CD1c-positive myeloid dendritic cell (primary cell): ENCODE measurements around the gene TPP1.

Experiments used
- DNase-seq: peaks from one replicate; pipeline ENCODE4 v3.0.0-alpha.2; 2016; ENCODE audit errors: extremely low spot score

TPP1 gene

DNA sequence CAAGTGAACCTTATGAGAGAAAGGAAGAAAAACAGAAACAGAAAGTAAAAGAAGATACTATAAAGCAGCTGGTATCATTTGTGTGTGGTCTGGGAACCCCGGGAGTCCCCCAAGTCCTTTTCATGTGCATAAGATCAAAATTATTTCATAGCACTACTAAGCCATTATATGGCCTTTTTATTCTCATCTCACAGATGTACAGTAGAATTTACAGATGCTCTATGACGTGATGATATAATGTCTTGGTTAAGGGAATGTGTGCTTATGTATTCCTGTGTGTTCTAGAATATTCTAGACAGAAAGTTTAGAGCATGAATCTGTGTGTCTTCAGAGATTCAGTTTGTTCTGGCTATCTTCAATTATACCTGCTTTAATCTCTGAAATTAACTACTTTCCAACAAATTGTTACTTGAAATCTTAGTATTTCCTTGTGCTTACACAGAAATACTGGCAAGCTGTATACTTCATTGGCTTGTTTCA is 8.6 kb upstream of the TPP1 start:
- DNase-seq: no peak

DNA sequence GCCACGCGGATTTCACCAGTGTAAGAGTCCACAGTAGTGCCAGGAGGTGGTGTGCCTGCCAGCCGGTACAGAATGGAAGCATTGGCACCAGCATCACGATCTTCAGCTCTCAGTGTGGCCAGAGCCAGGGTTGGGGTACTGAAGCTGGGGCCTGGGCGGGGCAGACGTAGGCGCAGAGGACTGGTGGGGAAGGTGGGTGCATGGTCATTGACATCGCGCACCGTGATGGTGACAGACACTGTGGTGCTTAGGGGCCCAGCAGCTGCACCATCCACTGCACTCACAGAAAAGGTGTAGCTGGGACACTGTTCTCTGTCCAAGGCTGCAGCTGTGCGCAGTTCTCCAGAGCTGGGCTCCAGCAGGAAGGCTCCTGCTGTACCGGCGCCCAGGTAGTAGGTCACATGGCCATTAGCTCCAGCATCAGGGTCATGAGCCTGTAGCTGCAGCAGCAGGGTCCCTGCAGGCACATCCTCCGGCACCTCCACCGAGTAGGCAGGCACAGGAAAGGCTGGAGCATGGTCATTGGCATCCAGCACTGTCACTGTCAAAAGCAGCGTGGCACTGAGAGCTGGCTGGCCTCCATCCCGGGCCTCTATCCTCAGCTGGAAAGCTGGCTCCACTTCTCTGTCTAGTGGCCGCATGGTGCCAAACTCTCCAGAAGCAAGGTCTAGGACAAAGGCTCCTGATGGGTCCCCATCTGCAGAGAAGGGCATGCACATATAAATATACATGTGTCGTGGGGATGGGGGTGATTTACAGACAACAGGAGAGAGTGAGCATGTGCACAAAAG is 7.9 kb upstream of the TPP1 start:
- DNase-seq: no peak

DNA sequence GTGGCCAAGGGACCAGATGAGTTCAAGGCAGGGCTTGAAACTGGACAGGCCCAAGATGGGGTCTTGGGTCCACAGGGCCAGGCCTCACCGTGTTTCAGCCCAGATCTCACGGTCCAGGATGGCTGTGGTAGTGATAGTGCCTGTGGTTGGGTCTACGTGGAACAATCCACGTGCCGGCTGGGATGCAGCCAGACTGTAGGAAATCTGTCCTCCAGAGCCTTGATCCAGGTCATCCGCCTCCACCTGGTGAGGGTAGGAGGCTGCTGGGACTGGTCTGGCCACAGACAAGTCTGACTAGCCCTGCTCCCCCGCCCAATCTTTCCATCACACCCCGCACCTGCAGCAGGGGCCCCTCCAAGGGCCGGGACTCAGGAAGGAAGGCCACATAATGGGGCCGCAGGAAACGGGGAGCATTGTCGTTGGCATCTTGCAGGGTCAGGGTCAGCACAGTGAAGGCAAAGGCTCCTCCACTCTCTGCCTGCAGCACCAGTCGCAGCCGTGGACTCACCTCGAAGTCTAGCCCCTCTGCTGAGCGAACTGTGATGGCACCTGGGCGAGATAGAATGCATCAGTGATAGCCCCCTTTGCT is 6.7 kb upstream of the TPP1 start:
- DNase-seq: no peak

DNA sequence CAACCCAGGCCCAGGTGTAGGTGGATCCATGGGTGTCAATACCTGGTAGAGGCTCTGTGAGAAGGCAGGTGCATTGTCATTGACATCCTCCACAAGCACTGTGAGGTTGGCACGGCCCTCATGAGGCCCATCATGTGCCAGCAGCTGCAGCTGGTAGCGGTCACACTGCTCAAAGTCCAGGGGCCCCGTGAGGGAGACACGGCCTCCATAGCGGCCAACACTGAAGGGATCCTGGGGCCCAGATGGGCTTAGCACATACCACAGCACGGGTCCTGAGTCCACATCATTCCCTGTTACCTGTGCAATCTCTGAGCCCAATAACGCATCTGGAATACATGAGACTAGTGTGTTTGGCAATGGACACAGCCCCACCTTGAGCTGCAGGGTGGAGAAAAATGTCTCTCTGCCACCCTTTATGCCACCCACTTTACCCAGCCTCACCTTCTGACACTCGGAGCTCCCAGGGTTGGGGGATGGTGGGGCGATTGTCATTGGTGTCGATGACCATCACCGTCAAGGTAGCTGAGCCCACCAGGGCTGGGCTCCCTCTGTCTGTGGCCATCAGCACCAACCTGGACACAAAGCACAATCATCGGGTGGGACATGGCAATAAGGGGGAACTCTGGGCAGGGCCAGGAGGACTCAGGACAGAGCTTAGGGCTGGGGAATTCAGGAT is 6.1 kb upstream of the TPP1 start:
- DNase-seq: no peak

DNA sequence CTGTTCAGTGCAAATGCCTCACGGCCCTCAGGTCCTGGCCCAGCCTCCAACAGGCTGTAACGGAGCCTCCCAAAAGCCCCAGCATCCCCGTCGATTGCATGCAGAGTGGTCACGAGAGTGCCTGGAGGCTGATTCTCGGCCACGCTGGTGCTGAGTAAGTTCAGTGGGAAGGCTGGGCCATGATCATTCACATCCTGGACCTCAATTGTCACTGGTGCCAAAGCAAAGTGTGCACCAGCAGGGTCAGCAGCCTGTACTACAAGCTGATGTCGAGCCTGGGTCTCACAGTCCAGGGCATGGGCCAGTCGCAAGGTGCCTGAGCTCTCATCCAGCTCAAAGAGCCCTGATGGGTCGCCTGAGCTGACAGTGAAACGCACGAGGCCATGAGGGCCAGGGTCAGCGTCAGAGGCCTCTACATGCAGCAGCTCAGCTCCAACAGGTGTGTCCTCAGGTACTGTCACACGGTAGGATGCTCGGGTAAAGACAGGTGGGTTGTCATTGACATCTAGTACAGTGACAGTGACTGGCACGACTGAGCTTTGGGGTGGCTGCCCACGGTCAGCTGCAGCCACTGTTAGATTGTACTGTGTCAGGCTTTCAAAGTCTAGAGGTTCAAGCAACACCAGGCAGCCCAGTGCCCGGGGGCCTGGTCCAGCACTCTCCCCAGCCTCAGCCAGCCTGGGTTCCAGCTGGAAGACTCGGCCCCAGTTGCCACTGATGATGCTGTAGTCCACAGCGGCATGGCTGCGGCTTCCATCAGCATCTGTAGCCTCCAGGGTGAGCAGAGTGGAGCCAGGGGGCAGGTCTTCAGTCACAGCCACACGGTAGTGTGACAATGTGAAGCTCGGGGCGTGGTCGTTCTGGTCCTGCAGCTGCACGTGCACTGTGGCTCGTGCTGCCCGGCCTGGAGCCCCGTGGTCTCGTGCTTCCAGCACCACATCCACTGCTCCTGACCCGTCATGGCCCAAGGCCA is 4.5 kb upstream of the TPP1 start:
- no peak for DNase-seq

DNA sequence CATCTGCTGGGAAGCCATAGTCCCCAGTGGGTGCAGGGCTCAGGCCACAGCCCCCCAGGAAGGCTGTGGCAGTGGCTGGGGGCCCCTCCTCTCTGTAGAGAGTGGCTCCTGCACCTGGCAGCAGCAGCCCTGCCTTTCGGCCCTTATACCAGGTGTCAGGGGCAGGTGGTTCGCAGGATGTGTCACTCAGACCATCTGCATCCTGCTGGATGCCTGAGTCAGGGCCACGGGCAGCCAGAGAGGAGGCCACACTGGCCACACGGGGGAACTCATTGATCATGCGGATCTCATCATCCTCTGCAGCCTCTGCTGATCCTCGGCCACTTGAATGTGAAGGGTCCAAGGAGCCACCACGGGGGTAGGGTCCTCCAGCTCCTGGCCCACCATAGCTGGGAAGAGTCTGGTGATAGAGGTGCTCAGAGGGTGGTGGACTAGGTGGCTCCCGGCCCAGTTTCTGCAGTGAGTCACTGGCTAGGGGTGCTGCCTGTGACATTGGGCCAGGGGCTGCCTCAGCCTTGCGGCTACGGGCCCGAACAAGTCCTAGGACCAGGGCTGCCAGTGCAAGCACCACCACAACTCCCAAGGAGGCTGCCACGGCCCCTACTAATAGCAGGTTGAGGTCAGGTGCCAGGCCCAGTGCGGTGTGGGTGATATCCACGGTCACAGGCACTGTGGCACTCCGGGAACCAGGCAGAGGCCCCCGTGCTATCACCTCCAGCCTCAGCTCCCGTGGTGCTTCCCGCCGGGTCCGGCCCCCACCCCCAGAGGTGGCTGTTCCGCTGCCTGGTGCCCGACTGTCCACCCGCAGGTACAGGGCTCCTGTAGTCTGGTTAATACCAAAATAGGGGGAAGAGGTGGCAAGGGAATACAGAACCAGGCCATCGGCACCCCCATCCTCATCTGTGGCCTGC is 3.3 kb upstream of the TPP1 start:
- DNase-seq: no peak

DNA sequence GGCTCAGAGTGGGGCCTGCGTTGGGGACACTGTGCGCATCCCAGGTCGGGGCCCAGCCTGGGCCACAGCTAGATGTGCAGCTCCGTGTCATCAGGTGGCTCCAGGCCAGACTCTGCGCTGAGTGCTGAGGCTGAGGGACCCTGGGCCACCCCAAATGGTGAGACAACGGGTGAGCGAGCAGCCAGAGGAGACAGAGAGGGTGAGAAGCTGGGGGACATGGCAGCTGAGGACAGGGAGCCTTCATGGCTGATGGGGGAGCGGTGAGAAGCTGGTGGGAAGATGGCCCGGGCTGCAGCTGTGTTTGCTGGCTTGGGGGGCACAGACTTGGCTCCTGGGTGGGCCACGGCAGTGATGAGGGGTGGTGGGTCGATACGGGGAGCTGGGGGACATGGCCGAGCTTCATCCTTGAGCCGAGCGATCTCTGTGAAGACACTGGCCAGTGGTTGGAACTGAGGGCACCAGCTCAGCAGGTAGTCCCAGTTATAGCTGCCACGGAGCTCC is 2.5 kb upstream of the TPP1 start:
- no peak for DNase-seq

DNA sequence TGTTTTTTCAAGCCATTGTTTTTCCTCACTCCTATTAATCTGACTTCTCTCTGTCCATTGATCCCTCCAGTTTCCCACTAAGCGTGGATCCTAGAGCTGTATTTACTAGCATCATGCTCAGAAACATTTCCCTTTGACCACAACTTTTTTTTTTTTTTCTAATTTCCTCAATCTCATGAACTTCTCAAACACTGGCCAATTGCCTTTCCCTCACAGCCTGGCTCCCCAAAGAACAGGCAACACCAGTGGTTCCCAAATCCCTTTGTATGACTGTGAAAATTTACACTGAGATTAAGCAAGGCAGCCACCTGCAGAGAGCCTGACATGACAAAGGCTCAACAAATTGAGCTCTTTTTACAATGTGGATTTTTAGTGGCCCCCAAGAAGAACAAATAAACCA is 1.4 kb upstream of the TPP1 start:
- peak; percentile 63 for DNase-seq

DNA sequence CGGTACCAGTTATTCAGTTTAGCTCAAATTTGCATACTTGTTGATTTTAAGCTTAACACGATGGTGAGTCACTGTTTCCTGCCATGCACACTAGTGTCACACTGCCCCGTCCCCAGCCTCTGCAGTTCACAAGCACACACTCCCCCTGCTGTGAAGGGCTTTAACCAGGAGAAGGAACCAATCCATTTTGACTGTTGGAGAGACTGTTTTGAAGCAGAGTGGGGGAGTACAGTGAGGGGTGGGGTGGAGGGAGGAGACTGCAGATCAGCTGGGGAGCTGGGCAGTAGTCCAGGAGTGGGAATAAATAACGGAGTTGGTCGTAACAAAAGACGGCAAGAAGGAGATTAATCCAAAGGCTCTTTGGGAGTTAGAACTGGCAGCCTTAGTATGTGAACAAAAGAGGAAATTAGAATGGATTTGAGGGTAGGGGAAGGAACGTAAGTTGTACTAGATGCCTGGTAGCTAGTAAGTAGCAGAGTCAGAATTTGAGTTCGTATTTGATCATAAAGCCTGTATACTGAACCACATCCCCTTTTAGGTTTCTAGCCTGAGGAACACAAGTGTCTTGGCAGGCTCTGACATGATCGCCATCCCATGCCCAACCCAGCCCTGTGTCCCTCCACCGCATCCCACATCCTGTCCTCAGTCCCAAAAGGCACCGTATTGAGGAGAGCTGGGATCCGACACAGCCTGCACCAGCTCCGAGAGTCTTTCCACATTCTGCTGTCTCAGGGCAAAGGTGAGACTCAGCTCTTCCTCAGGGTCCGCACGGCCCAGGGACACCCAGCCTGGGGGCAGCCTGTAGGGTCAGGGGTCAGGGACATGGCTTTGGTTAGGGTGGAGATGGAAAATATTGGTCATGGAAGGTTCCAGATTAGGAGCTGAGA is 862 bp downstream of the TPP1 start:
- DNase-seq: peak; percentile 83

DNA sequence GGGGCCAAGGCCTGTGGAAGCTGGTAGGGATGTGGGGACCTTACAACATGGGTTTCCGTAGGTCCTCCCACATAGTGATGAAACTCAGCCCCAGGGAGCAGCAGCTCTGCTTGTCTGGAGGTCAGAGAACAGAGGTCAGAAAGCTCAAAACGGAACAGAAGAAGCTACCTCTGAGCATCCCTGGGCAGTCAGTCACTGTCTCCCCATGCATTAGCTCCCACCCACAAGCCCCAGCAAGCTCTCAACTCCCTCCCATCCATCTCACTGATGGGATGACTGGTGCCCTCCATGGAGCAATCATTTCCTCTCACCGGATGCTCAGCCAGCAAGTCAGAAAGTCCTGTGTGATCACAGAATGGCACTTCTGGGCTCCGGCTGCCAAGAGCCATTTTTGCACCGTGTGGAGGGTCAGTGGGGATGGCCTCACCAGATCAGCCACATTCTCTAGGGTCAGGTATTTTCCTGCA is 1.9 kb downstream of the TPP1 start:
- DNase-seq: peak; percentile 35

DNA sequence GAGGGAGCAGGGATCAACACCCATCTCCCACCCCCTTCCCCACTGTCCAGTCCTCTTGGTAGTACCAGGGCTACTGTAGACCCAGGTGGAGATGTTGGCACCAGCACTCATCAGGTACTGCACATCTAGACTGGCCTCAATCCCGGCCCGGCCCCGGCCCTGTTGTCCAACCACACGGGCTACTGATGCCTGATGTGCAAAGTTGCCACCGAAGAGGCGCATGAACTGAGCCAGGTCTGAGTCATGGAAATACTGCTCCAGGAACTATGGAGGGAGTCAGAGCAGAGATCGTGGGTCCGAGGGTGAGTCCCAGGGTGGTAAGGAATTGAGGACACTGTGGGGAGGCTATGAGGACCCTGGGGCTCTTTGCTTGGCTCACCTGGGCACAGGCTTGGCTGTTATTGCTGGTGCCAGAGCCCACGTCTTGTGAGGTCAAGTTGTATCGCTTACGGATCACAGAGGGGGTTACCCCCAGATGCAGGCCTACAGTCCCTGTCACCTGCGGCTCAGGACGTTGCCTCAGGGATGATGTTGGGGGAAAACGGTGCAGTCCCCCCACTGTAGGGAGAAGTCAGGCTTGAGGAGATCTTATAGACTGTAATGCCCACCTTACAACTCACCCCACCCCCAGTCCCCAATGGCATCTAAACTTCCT is 2.5 kb downstream of the TPP1 start:
- DNase-seq: no peak

DNA sequence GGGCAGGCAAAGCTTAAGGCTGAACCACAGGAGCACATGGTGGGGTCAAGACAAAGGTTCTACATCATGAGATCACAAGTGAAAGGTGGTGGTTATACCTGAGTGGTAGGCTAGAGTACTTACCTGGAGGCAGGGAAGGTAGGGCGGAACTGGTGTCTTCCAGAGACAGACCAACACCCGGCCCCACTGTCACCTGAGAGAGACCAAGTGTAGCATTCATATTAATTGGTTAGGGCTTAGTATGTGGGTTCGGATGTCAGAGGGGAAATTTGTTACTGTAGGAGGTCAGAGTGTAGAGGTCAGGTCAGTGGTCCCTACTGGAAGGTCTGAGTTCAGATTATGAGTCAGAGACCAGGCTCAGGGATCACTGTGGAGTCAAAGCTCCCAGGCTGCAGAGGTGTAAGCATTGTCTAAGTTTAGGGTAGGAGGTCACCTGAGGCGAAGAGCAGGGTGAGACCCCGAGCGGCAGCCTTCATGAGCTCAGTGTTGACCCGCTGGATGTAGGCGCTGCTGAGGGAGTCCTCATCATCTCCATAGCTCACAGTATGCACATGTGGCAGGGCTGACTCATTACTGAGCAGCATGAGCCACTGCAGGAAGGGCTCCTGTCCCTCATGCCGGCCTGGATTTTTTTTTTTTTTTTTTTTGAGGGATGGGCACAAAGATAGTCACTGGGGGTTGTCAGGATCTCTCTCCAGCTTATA is 3.2 kb downstream of the TPP1 start:
- no peak for DNase-seq

DNA sequence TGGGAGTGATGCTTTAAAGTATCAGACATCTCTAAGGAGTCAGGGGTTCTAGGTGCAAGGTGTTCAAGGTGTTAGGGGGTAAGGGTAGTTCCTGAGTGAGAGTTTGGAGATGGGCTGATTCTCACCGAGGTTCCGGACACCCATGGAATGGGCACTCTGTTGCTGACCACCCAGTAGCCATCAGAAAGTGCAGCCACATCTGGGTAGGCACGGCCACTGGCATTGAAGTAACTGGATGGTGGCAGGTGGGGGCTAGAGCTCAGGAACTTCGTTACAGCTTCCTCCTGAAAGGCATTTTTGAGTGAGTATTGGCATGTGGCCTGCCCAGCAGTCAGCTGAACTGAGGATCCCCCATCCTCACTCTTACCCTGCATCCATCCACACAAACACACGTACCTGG is 4.2 kb downstream of the TPP1 start:
- no peak for DNase-seq

DNA sequence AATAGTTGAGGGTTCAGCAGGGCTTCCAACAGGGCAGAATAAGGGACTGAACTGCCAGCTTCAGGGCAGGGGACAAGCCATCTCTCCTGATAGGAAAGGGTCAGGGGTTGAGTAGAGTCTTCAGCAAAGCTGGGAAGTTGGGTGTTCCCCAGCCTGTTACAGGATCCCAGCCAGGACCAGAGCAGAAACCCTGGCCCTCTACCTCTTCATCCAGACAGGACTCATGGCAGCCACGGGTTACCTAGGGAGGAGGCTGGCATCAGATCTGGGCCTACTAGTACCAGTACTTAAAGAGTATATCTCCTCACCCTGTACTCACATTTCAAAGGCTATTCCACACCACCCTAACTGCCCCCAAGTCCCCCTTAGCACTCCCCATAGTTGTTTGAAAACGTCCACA is 4.8 kb downstream of the TPP1 start:
- no peak for DNase-seq

DNA sequence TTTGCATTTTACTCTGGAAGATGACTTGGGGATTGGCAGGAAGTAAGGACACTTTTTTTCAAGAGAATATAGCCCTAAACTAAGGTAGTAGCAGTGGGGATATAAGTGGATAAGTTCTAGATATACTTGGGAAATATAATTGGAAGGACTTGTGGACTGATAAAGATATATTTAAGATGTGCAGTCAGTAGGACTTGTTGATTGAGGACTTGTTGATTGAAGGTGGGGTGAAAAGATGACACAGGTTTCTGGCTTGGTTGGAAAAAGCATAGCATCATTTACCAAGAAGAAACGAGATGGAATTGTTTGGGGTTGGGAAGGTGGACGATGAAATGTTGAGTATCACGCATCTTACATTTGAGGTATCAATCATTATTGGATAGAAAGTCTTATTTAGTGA is 5.7 kb downstream of the TPP1 start:
- DNase-seq: no peak

DNA sequence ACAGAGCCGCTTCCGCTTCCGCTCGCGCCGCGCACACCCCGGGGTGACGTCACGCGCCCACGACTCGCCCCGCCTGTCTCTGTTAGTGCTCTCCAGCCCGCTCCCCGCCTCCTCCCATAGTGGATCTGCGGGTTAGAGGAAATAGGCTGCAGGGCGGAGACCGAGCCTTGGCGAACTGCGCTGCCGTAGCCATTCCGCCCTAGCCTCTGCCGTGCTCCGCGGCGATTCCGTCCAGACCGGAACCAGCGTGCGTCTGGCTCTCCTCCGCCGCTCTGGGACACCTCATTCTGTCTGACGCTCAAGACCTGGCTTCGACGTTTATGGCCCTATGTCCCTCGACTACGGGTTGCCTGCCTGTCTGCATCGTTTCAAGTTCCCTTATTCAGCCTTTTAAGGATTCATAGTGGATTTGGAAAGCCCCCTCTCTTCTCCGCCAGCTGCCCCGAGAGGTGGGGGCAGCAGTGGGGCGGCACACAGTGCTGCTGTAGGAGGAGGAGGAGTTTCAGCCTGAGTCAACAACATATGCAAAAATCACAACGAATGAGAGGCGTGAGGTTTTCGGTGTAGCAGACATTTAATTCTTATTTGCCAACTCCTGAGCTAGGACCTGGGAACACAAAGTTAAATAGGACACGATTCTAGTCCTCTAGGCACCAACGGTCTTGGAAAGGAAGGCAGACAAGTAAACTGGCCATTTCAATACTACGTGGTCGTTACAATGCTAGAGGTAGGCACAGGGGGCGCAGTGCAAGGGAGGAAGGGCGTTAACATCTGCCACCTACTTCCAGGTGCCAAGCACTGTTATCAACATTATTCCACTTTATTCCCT is 6.8 kb downstream of the TPP1 start, which contains the start of gene TAF10:
TAF10 (minus strand) TSS at position 4 of the 829 bp plus-strand sequence. CDS start 27 bp downstream, outside the sequence.
- DNase-seq: peak; percentile 98

DNA sequence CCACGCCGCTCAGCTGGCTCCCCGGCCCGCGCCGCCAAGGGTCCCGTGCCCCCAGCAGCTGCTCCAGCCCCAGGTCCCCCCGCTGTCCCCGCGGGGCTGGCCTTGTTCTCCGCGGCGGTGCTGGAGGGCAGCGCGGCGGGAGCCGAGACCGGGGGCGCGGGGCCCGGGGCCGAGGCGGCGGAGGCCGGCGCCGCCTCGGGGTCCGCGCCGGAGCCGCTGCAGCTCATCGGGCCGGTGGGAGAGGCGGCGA is 7.3 kb downstream of the TPP1 start:
- DNase-seq: no peak
